Upper lobe of left lung (tissue), 4 donors: ENCODE results near the gene TYMP.

ENCODE experiments used
- EP300 ChIP-seq, 4 donors: sonication (generic); formaldehyde crosslinking; IDR thresholded peaks; one replicate each; pipeline ENCODE4 v1.5.1; 2017; ENCODE audit warnings: antibody characterized with exemption in 4 of 4, control low read depth in 2 of 4
- POLR2A ChIP-seq, 4 donors: fragments of 450-650 bp; IDR thresholded peaks; one replicate each; pipeline ENCODE4 v1.5.1; 2016 to 2017; ENCODE audit warnings: antibody characterized with exemption in 4 of 4, mild to moderate bottlenecking in 2 of 4
- POLR2AphosphoS5 ChIP-seq, 2 donors: sonication (generic); formaldehyde crosslinking; IDR thresholded peaks; one replicate each; pipeline ENCODE4 v1.5.1; 2017; ENCODE audit warnings: antibody characterized with exemption in 2 of 2
- TF ChIP-seq, protein P1 (sequence below), 6 experiments: fragments of 450-650 bp in 4 of 6; fragments of 200-600 bp in 2 of 6; sonication (generic) in 2 of 6; IDR thresholded peaks; one replicate each; pipeline ENCODE4 v1.5.1; 2016 to 2019; ENCODE audit warnings: antibody characterized with exemption in 6 of 6

DNA sequence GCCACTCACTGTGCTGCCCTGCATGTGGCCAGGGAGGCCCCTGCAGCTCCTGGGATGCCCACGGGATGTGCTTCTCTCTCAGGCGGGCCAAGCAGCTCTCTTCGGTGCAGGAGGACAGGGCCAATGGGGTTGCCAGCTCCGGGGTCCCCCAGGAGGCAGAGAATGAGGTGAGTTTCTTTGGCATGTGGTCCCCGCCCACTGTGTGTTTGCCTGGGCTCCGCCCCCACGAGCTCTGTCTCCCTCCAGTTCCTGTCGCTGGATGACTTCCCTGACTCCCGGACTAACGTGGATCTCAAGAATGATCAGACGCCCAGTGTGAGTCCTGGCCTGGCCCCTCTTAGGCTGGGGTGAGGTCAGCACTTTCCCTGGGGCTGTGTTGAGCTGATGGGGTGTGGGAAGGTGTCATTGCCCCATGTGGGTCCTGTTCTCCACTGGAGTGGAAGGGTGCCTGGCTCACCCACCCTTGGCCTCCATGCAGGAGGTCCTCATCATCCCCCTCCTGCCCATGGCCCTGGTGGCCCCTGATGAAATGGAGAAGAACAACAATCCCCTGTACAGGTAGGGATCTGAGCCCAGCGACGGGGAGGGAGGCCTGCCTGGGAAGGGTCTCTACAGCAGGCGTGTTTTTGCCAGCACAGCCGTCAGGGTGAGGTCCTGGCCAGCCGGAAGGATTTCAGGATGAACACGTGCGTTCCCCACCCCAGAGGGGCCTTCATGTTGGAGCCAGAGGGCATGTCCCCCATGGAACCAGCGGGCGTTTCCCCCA, 12.1 kb downstream of the TYMP start:
- TF ChIP-seq, protein P1, sequence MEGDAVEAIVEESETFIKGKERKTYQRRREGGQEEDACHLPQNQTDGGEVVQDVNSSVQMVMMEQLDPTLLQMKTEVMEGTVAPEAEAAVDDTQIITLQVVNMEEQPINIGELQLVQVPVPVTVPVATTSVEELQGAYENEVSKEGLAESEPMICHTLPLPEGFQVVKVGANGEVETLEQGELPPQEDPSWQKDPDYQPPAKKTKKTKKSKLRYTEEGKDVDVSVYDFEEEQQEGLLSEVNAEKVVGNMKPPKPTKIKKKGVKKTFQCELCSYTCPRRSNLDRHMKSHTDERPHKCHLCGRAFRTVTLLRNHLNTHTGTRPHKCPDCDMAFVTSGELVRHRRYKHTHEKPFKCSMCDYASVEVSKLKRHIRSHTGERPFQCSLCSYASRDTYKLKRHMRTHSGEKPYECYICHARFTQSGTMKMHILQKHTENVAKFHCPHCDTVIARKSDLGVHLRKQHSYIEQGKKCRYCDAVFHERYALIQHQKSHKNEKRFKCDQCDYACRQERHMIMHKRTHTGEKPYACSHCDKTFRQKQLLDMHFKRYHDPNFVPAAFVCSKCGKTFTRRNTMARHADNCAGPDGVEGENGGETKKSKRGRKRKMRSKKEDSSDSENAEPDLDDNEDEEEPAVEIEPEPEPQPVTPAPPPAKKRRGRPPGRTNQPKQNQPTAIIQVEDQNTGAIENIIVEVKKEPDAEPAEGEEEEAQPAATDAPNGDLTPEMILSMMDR (IDR thresholded peaks at IDR 0.05) = no peak
- TF ChIP-seq POLR2A (IDR thresholded peaks at IDR 0.05) = no peak
- no peak for TF ChIP-seq POLR2AphosphoS5 (IDR thresholded peaks at IDR 0.05)
- TF ChIP-seq EP300 (IDR thresholded peaks at IDR 0.05) = no peak
